GM12878 (cell line): Measurements from ENCODE around the gene SLC4A1. TPM values are rescaled to one million over a fixed set of nuclear protein-coding genes. Genes with fewer than 3 reads are reported as not detected.

Experiments used
- RBBP5 ChIP-seq: fragments of 200-600 bp; sonication (generic); conservative IDR thresholded peaks from 2 replicates; pipeline ENCODE4 v1.6.1; 2016
- SIX5 ChIP-seq: IDR thresholded peaks from 2 replicates; pipeline ENCODE4 v1.6.1; 2011; ENCODE audit warnings: mild to moderate bottlenecking, low read depth, low read length, moderate library complexity; ENCODE audit not compliant: severe bottlenecking
- ZNF687 ChIP-seq: fragments of 450-650 bp; IDR thresholded peaks from 2 replicates; pipeline ENCODE4 v1.6.1; 2017; ENCODE audit warnings: mild to moderate bottlenecking, moderate library complexity
- polyA plus RNA-seq, 11 experiments: library from polyadenylated mRNA; depleted of rRNA in 4 of 11; unstranded in 6 of 11; stranded (reverse) in 5 of 11; fragments of >200 nt; fragmentation: Nextera tagmentation in 4 of 11; fragmentation: Illumina TruSeq in 1 of 11; extraction: Ambion mirVana in 4 of 11; extraction: Trizol in 1 of 11; gene quantifications; 1 replicate in 1 of 11; 2 replicates in 10 of 11; pipeline versions ENCODE4 v1.2.1 to v1.2.3, GENCODE V29; 2011 to 2016; ENCODE audit warnings: inconsistent platforms in 2 of 11, missing spikeins in 2 of 11, low read depth in 1 of 11
- total RNA-seq, 4 experiments: library from RNA; depleted of rRNA in 3 of 4; stranded (reverse); fragments of >200 nt in 3 of 4; fragmentation: Illumina TruSeq in 1 of 4; extraction: Trizol in 1 of 4; gene quantifications; 2 replicates each; pipeline versions ENCODE4 v1.2.1 to v1.2.3, GENCODE V29; 2013 to 2021
- TF ChIP-seq, protein P1 (sequence below): fragments of 450-650 bp; IDR thresholded peaks from 2 replicates; pipeline ENCODE4 v1.6.1; 2017; ENCODE audit warnings: mild to moderate bottlenecking

Gene SLC4A1
- total and polyA plus RNA-seq, 10 of the 15 experiments (the other 5 are each of a cell fraction or from before 2014, with no cell fraction given): 0.03 TPM; not detected in 9

DNA sequence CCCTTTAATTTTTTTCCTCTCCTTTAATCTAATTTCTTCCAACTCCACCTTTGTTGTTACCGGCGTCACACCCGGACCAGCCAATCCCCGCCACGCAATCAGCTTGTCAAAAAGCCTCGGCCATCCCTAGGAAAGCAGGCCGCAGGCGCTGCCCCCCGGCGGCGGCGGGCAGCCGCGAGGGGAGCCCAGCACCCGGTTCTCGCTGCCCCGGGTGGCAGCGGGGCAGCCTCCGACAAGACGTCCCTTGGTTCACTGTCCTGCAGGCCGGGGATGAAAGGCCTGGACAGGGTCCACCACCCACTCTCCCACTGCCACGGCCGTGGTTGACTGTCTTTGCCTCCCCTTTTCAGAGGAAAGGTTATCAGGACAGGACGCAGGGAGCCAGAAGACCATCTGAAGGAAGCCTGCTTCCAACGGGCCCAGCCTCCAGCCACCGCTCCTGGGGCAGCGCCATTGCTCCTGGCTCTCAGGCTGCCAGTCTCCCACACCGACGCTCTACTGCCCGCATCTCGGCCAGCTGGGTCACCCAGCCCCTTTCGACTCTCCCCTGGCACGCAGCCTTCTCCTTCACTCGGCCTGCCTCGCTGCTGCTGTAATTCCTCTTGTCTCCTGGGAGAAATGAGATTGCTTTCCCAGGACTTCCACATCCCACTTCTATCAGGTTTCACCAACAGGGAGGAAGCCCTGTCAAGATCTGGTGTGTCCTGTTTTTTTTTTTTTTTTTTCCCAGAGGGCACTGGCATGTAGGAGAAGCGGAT is 45.6 kb downstream of the SLC4A1 start (continued):
- TF ChIP-seq ZNF687 (0 out of 2 replicates have a peak, but pooled peaks have one; percentile 34), RBBP5 (no peak), SIX5 (no peak)
- TF ChIP-seq, protein P1, sequence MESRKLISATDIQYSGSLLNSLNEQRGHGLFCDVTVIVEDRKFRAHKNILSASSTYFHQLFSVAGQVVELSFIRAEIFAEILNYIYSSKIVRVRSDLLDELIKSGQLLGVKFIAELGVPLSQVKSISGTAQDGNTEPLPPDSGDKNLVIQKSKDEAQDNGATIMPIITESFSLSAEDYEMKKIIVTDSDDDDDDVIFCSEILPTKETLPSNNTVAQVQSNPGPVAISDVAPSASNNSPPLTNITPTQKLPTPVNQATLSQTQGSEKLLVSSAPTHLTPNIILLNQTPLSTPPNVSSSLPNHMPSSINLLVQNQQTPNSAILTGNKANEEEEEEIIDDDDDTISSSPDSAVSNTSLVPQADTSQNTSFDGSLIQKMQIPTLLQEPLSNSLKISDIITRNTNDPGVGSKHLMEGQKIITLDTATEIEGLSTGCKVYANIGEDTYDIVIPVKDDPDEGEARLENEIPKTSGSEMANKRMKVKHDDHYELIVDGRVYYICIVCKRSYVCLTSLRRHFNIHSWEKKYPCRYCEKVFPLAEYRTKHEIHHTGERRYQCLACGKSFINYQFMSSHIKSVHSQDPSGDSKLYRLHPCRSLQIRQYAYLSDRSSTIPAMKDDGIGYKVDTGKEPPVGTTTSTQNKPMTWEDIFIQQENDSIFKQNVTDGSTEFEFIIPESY: peak; percentile 75; the same call in 1 of the 2 replicates
- TF ChIP-seq, all 136 proteins: peak for 11
